Measurements from ENCODE around the gene PHF20. TPM values are rescaled to one million over a fixed set of nuclear protein-coding genes. Genes with fewer than 3 reads are reported as not detected.

The PHF20 gene
- total and polyA plus RNA-seq, 2 of the 8 experiments (the other 6 are each of a cell fraction or from before 2014, with no cell fraction given) = 25.6 to 70.1 TPM

DNA sequence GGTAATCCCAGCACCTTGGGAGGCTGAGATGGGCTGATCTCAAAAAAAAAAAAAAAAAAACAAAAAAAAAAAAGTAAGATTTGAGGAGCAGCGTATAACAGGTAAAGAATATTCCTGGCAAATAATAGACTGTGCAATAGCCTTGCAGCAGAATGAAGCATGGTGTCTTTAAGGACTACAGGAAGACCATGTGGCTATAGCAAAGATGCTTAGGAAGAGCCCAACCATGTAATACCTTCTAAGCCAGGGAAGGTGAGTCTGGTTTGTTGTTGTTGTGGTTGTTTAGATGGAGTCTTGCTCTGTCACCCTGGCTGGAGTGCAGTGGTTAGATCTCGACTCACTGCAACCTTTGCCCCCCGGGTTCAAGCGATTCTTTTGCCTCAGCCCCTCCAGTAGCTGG, 15.4 kb upstream of the PHF20 start:
- Histone ChIP-seq H3K23ac (ENCODE audit: insufficient read length) (no peak overlapping the region), H3K9me3 (ENCODE audit: insufficient read depth in 2 of 2, low read depth in 1 of 2, low read length in 1 of 2) (no peaks in the 10 kb centered on the region), H2BK12ac (ENCODE audit: low read depth, low read length) (no peak overlapping the region), H3K4ac (replicated peaks; ENCODE audit: insufficient read length, low read depth, low read length) (no peak overlapping the region), H3K4me1 (replicated peaks in 1 of 4; ENCODE audit: control insufficient read depth in 3 of 4, insufficient read depth in 4 of 4, low read length in 3 of 4) (no peaks in the 10 kb centered on the region), H4K20me1 (replicated peaks in 1 of 2; ENCODE audit: control insufficient read depth in 1 of 2, insufficient read depth in 2 of 2, low read length in 2 of 2) (no peaks in the 10 kb centered on the region), H2BK120ac (replicated peaks; ENCODE audit: low read depth, low read length) (no peak overlapping the region), H2BK20ac (ENCODE audit: low read length) (no peak overlapping the region), H3K4me2 (ENCODE audit: insufficient read depth in 1 of 2, low read depth in 2 of 2, low read length in 2 of 2) (no peak overlapping the region), H4K91ac (replicated peaks; ENCODE audit: insufficient read length, low read length) (no peak overlapping the region), H3K9ac (replicated peaks in 1 of 4; ENCODE audit: extremely low read depth in 1 of 4, low read depth in 3 of 4, low read length in 3 of 4) (no peak overlapping the region), H3K79me2 (ENCODE audit: control insufficient read depth in 1 of 2, insufficient read depth in 2 of 2, low read length in 2 of 2) (no peaks in the 10 kb centered on the region), H3K79me1 (ENCODE audit: low read depth, low read length) (no peaks in the 10 kb centered on the region), H4K8ac (ENCODE audit: extremely low read depth, insufficient read depth, low read length) (no peak overlapping the region), H2BK15ac (ENCODE audit: low read length) (no peak overlapping the region), H3K56ac (replicated peaks; ENCODE audit: insufficient read length, low read depth, low read length) (no peak overlapping the region), H2AK5ac (ENCODE audit: low read depth, low read length) (no peak overlapping the region), H3K14ac (ENCODE audit: insufficient read length) (no peak overlapping the region), H3K36me3 (ENCODE audit: control insufficient read depth in 2 of 4, insufficient read depth in 4 of 4, low read length in 3 of 4) (no peaks in the 10 kb centered on the region), H4K5ac (ENCODE audit: insufficient read length, low read depth, low read length) (no peak overlapping the region), H3K27me3 (replicated peaks in 1 of 4; ENCODE audit: control insufficient read depth in 3 of 4, extremely low read depth in 1 of 4, insufficient read depth in 3 of 4, low read length in 3 of 4) (no peaks in the 10 kb centered on the region), H2BK5ac (ENCODE audit: low read depth, low read length) (no peak overlapping the region), H2AFZ (ENCODE audit: low read length) (no peak overlapping the region), H3K27ac (ENCODE audit: low read depth, low read length) (no peak overlapping the region), H3K23me2 (ENCODE audit: low read depth, low read length) (no peaks in the 10 kb centered on the region), H3K18ac (ENCODE audit: extremely low read depth, low read length) (no peak overlapping the region), H3K4me3 (ENCODE audit: extremely low read depth in 1 of 4, insufficient read depth in 2 of 4, low read depth in 3 of 4, low read length in 4 of 4) (no peak overlapping the region)
- CTCF ChIA-PET (ENCODE audit: partially characterized antibody) = interaction anchor here (0.6 kb wide), 1 partner anchor 382 kb away, joined by 3 read pairs; no protein-coding TSS in a partner anchor
- no peak for DNase-seq (ENCODE audit: low read depth in 1 of 2, low spot score in 2 of 2)
- FAIRE-seq = no peak
- 92% methylated on average over 4 of the region's 4 CpGs; no CpG with 5 or more reads in 1 of the 2 experiments for WGBS, 2 experiments (ENCODE audit: extremely low coverage in 1 of 2, insufficient coverage in 1 of 2, insufficient read length in 1 of 2, insufficient replicate concordance in 2 of 2, low coverage in 1 of 2, low lambda C conversion rate in 2 of 2, missing lambda C conversion rate in 1 of 2)
- POLR2A ChIA-PET (ENCODE audit: partially characterized antibody) = interaction anchor here (1.0 to 10.7 kb wide), 6 partner anchors 10 to 21 kb away, joined by 3 to 97 read pairs (median 6); partner anchors contain the start of genes PHF20 and RBM39
- TF ChIP-seq SIRT6 (IDR thresholded peaks at IDR 0.05; ENCODE audit: low read length) (no peak), PHF8 (conservative IDR thresholded peaks at IDR 0.05; ENCODE audit: low read depth, low read length) (no peak), POU5F1 (IDR thresholded peaks at IDR 0.05; ENCODE audit: low read depth, low read length) (no peak), ASH2L (IDR thresholded peaks at IDR 0.05; ENCODE audit: low read length) (no peak), SIX5 (IDR thresholded peaks at IDR 0.05; ENCODE audit: low read depth, low read length) (no peak), RFX5 (IDR thresholded peaks at IDR 0.05; ENCODE audit: borderline replicate concordance, low read depth, low read length) (no peak), SP2 (IDR thresholded peaks at IDR 0.05; ENCODE audit: low read length) (no peak)
- TF ChIP-seq, protein P1, sequence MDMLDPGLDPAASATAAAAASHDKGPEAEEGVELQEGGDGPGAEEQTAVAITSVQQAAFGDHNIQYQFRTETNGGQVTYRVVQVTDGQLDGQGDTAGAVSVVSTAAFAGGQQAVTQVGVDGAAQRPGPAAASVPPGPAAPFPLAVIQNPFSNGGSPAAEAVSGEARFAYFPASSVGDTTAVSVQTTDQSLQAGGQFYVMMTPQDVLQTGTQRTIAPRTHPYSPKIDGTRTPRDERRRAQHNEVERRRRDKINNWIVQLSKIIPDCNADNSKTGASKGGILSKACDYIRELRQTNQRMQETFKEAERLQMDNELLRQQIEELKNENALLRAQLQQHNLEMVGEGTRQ (IDR thresholded peaks at IDR 0.05; ENCODE audit: low read length) = no peak
